ENCODE data around the gene CCDC33.

Gene CCDC33

DNA sequence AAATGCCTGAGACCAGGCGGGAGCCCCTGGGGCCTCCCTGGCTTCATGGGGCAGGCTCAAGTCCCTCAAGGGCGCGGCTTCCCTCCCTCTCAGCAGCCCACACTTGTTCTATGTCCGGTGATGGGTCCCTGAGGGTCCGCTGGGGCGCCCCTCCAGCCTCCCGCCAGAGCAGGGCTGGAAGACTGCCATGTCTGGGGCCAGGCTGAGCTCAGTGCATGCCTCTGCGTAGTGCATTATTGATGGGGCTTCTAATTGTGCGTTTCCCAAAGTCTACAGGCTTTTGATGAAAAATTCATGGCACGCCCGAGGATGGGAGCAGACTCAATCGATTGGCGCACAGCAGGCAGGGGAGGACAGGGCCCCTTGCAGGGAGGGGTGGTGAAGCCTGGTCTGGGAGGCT, 80.0 kb downstream of the CCDC33 start:
- DNase-seq, result no peak

GRCh38 chr15:74317820-74318375, 81.8 kb downstream of the CCDC33 start:
- DNase-seq, result no peak

DNA sequence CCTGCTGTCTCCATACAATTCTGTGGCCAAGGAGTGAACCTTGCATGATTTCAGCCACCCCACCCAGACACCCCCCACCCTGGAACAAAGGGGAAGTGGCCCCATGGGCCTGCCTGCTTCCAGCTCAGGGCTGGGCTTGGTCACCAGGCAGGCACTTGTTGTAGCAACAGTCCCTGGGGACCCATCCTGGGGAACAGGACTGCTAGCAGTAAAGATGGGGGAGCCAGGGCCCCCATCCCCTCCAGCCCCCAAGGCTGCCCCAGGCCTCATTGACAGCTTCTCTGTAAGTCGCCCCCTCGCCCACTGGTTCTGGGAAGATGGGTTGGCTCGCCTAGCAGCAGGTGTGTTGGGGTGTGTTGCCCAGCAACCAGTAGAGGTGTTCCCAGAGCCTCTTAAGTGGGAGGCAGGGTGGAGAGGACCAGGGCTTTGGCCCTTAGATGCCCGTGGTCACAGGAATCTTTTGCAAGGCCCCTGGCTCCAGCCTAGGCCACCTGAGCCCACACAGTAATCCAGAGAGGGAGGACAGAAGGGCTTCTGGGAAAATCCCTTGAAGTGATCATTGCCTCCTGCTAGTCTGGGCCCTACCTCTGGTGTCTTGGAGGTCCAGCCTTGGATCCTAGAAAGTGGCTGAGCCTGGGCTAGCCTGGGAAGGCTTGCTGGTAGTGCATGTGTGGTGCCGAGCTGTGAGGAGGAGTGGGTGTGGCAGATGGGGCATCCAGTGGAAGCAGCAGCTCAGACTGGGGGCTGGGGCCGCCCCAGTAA, 82.4 kb downstream of the CCDC33 start:
- no peak for DNase-seq

- DNase-seq, result no peak
Observed at GRCh38 chr15:74319138-74319460, 83.0 kb downstream of the CCDC33 start.

- no peak for DNase-seq
Observed at GRCh38 chr15:74319596-74320351, 83.6 kb downstream of the CCDC33 start.

DNA sequence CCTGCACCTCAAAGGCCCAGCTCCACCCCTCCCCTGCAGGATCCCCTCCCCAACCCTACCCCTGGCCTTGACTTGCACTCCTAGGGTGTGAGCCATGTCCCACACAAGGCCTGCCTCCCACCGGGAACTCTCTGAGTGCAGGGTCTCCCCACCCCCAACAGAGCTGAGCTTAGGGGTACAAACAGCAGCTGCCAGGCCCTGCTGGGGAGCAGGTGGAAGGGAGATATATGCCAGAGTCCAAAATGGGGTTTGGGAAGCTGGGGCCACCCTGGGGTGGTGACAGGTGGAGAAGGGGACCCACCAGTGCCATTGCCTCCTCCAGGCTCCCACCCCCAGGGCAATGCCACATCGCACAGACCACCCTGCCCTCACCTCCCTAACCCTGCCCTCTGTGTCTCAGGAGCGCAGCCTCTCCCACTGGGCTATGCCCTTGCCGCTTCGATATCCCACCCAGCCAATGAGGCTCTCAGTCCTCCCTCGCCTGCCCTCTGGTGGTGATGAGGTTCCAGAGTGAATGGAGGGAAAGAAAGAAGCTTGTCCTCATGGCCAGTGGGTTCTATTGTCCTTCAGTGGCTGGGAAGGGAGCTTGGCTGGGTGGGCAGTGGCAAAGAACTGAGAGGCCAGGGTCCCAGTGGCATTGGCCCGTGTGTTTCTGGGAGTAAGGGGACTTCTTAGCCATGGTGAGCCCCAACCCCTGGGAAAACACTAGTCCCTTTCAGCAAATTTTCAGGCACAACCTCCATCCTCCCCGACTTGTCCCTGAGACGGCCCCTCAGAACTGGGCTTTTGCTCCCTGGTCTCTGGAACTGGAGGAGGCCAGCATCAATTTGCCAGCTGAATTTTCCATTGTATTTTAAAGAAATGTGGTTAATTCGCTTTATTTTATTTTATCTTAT, 84.5 kb downstream of the CCDC33 start:
- peak; percentile 20 for DNase-seq

GRCh38 chr15:74322558-74323180, 86.5 kb downstream of the CCDC33 start:
- DNase-seq, result peak; percentile 46

DNA sequence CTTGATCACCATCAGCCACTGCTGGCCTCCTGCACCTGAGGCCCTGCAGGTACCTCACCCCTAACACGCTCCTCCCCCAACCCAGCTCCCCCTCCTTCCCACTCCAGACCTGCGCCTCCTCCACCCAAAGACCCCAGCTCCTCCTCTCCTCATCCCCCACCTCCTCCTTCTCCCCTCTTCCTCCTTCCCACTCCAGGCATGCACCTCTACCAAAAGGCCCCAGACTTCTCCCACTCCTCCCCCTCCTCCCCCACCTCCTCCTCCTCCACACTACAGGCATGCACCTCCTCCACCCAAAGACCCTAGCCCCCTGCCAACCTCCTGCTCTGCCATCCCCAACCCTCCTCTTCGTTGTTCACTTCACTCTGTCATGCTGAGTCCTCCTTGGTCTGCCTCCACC, 88.6 kb downstream of the CCDC33 start:
- no peak for DNase-seq

- DNase-seq, result no peak
Observed at GRCh38 chr15:74326746-74327145, 90.6 kb downstream of the CCDC33 start.

- DNase-seq, result no peak
Observed at GRCh38 chr15:74327756-74328155, 91.6 kb downstream of the CCDC33 start.

- no peak for DNase-seq
Observed at GRCh38 chr15:74328331-74329056, 92.4 kb downstream of the CCDC33 start.

GRCh38 chr15:74330861-74331408, 94.8 kb downstream of the CCDC33 start:
- no peak for DNase-seq

DNA sequence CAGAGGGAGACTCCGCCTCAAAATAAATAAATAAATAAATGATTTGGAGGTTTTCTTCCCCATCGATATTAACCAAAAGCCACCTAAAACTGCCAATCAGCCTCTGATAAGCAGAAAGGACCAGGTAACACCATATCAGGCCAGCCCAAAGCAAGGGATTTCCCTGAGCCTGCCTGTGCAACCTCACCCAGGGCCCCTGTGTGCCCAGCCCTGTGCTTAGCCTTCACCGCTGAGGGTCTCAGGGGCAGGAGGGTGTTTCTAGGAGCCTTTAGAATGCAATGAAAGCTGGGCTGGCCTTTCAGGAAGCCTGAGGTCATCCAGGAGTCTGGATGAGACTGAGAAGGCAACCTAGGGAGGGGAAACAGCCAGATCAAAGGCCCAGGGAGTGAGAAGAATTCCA, 95.9 kb downstream of the CCDC33 start:
- no peak for DNase-seq

DNA sequence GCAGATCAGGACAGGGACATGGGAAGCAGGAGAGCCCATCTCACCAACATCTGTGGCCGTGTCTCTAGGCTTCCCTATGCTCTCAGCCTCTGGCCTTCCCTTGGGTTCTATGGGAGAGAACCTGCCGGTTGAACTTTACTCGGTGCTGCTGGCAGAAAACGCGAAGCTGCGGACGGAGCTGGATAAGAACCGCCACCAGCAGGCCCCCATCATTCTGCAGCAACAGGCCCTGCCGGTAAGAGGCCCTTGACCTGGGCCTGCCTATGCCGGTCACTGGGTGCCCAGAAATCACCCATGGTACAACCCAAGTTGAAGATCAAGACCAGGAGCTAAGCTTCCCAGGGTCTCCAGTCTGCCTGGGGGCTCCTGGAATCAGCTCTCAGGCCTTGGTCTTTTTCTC, 96.5 kb downstream of the CCDC33 start:
- no peak for DNase-seq

- DNase-seq, result no peak
Observed at GRCh38 chr15:74333093-74333492, 97.0 kb downstream of the CCDC33 start.

DNA sequence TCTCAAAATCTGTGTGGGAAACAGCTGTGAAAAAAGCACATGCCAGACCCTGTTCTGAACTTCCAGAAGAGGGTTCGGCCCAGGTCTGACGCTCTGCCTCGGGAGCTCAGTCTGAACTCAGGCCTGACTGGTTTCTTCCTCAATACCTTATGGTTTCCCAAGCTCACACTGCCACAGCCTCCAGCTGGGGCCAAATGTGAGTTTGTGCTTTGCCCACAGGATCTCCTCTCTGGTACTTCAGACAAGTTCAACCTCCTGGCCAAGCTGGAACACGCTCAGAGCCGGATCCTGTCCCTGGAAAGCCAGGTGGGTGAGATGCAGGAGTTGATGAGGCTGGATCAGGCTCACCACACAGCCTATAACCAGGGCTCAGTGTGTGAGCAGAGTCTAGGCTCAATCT, 97.5 kb downstream of the CCDC33 start:
- DNase-seq, result no peak

- DNase-seq, result no peak
Observed at GRCh38 chr15:74334127-74334526, 98.0 kb downstream of the CCDC33 start.

- DNase-seq, result no peak
Observed at GRCh38 chr15:74335396-74335795, 99.3 kb downstream of the CCDC33 start.

- no peak for DNase-seq
Observed at GRCh38 chr15:74336061-74337005, 100.2 kb downstream of the CCDC33 start.

GRCh38 chr15:74337146-74337545, 101.0 kb downstream of the CCDC33 start:
- DNase-seq, result no peak
